ENCODE results near the gene VPS9D1. TPM values are rescaled to one million over a fixed set of nuclear protein-coding genes. Genes with fewer than 3 reads are reported as not detected.
A peak's percentile ranks its signal among the peaks of the same experiment; 100 is the strongest.

VPS9D1 gene
- total RNA-seq, 1 donor from 2014 or later = 17.9 TPM

- Mint-ChIP-seq H3K4me3 (ENCODE audit: low read depth) (no peak overlapping the region), H3K36me3 (ENCODE audit: insufficient read depth) (peaks cover 26% of the 10 kb centered on the region)
These were observed 12.2 kb upstream of the VPS9D1 start for GRCh38 chr16:89732918-89733242.

GRCh38 chr16:89732142-89732917 is 11.6 kb upstream of the VPS9D1 start:
- Mint-ChIP-seq H3K27ac (no peak overlapping the region), H3K4me3 (ENCODE audit: low read depth) (no peak overlapping the region)

More at GRCh38 chr16:89732918-89733242, 12.2 kb upstream of the VPS9D1 start:
- Mint-ChIP-seq H3K27me3 (no peaks in the 10 kb centered on the region), H3K9me3 (ENCODE audit: low read depth) (no peaks in the 10 kb centered on the region), H3K4me1 (ENCODE audit: low read depth) (no peaks in the 10 kb centered on the region), H3K27ac (no peak overlapping the region)
- DNase-seq (ENCODE audit: low spot score, unreplicated experiment) = no peak
- no peak for TF ChIP-seq CTCF (IDR thresholded peaks at IDR 0.05; ENCODE audit: unreplicated experiment)

GRCh38 chr16:89730610-89731234 is 10.0 kb upstream of the VPS9D1 start:
- no peak for DNase-seq (ENCODE audit: low spot score, unreplicated experiment)
- no peaks in the 10 kb centered on the region for H3K4me1 Mint-ChIP-seq (ENCODE audit: low read depth)
- H3K36me3 Mint-ChIP-seq (ENCODE audit: insufficient read depth) = peaks cover 26% of the 10 kb centered on the region
- TF ChIP-seq CTCF (IDR thresholded peaks at IDR 0.05; ENCODE audit: unreplicated experiment) = no peak
- H3K4me3 Mint-ChIP-seq (ENCODE audit: low read depth) = no peak overlapping the region
- no peaks in the 10 kb centered on the region for H3K9me3 Mint-ChIP-seq (ENCODE audit: low read depth)
- no peaks in the 10 kb centered on the region for H3K27me3 Mint-ChIP-seq
- peak overlapping the region; percentile 49 for H3K27ac Mint-ChIP-seq

More at GRCh38 chr16:89732142-89732917, 11.6 kb upstream of the VPS9D1 start:
- H3K27me3 Mint-ChIP-seq = no peaks in the 10 kb centered on the region
- no peak for DNase-seq (ENCODE audit: low spot score, unreplicated experiment)
- no peaks in the 10 kb centered on the region for H3K9me3 Mint-ChIP-seq (ENCODE audit: low read depth)
- TF ChIP-seq CTCF (IDR thresholded peaks at IDR 0.05; ENCODE audit: unreplicated experiment) = no peak
- H3K36me3 Mint-ChIP-seq (ENCODE audit: insufficient read depth) = peaks cover 26% of the 10 kb centered on the region
- H3K4me1 Mint-ChIP-seq (ENCODE audit: low read depth) = no peaks in the 10 kb centered on the region

GRCh38 chr16:89729863-89730593 is 9.3 kb upstream of the VPS9D1 start:
- Mint-ChIP-seq H3K36me3 (ENCODE audit: insufficient read depth) (peaks cover 24% of the 10 kb centered on the region), H3K4me1 (ENCODE audit: low read depth) (no peaks in the 10 kb centered on the region), H3K27ac (peak overlapping the region; percentile 7), H3K4me3 (ENCODE audit: low read depth) (no peak overlapping the region), H3K9me3 (ENCODE audit: low read depth) (no peaks in the 10 kb centered on the region), H3K27me3 (no peaks in the 10 kb centered on the region)
- no peak for TF ChIP-seq CTCF (IDR thresholded peaks at IDR 0.05; ENCODE audit: unreplicated experiment)
- no peak for DNase-seq (ENCODE audit: low spot score, unreplicated experiment)

- DNase-seq (ENCODE audit: low spot score, unreplicated experiment) = no peak
- no peaks in the 10 kb centered on the region for H3K27me3 Mint-ChIP-seq
- no peak overlapping the region for H3K27ac Mint-ChIP-seq
- no peaks in the 10 kb centered on the region for H3K9me3 Mint-ChIP-seq (ENCODE audit: low read depth)
- H3K4me3 Mint-ChIP-seq (ENCODE audit: low read depth) = no peak overlapping the region
- TF ChIP-seq CTCF (IDR thresholded peaks at IDR 0.05; ENCODE audit: unreplicated experiment) = no peak
- no peaks in the 10 kb centered on the region for H3K4me1 Mint-ChIP-seq (ENCODE audit: low read depth)
- peaks cover 18% of the 10 kb centered on the region for H3K36me3 Mint-ChIP-seq (ENCODE audit: insufficient read depth)
These were observed 8.6 kb upstream of the VPS9D1 start for GRCh38 chr16:89729293-89729692.

All from progenitor cell of endocrine pancreas (in vitro differentiated cells).